Hindlimb muscle (tissue), 1 donor: ENCODE results near the gene HEXB. TPM values are rescaled to one million over a fixed set of nuclear protein-coding genes. Genes with fewer than 3 reads are reported as not detected.
"Not testable (repeated sequence)": the region's sequence is repeated elsewhere in the genome, so short reads cannot be mapped to it uniquely, and the experiment has no call there.

Experiments used
- DNase-seq: peaks from one replicate; pipeline ENCODE4 v3.0.0-alpha.2; 2013
- polyA plus RNA-seq: library from polyadenylated mRNA; unstranded; fragments of 120-200 nt; gene quantifications from one replicate; pipeline ENCODE4 v1.2.1, GENCODE V29; 2013; ENCODE audit not compliant: insufficient read length

The HEXB gene
- polyA plus RNA-seq, 1 donor = 25.7 TPM

GRCh38 chr5:74660140-74660539 is 24.9 kb upstream of the HEXB start:
- DNase-seq = no peak

GRCh38 chr5:74660873-74661272 is 24.2 kb upstream of the HEXB start:
- DNase-seq = no peak

GRCh38 chr5:74664551-74664950 is 20.5 kb upstream of the HEXB start:
- no peak for DNase-seq

- no peak for DNase-seq
These were observed 19.8 kb upstream of the HEXB start for GRCh38 chr5:74665273-74665672.

- no peak for DNase-seq
These were observed 19.2 kb upstream of the HEXB start for GRCh38 chr5:74665816-74666215.

- DNase-seq = no peak
These were observed 17.6 kb upstream of the HEXB start for GRCh38 chr5:74667396-74667795.

GRCh38 chr5:74669821-74670220 is 15.2 kb upstream of the HEXB start:
- no peak for DNase-seq

- no peak for DNase-seq
These were observed 14.5 kb upstream of the HEXB start for GRCh38 chr5:74670396-74671038.

GRCh38 chr5:74672215-74672877 is 12.7 kb upstream of the HEXB start:
- no peak for DNase-seq

GRCh38 chr5:74673011-74673790 is 11.8 kb upstream of the HEXB start:
- peak; percentile 44 for DNase-seq

GRCh38 chr5:74676466-74676865 is 8.6 kb upstream of the HEXB start:
- not testable (repeated sequence) for DNase-seq

- DNase-seq = not testable (repeated sequence)
These were observed 6.9 kb upstream of the HEXB start for GRCh38 chr5:74678123-74678522.

GRCh38 chr5:74679300-74679699 is 5.7 kb upstream of the HEXB start:
- DNase-seq = not testable (repeated sequence)

- no peak for DNase-seq
These were observed 5.1 kb upstream of the HEXB start for GRCh38 chr5:74679966-74680365.

- no peak for DNase-seq
These were observed 1.1 kb downstream of the HEXB start for GRCh38 chr5:74685979-74686631.

- DNase-seq = no peak
These were observed 2.1 kb downstream of the HEXB start for GRCh38 chr5:74686962-74687751.

- DNase-seq = no peak
These were observed 8.2 kb downstream of the HEXB start for GRCh38 chr5:74693191-74693590.

- no peak for DNase-seq
These were observed 32.6 kb downstream of the HEXB start for GRCh38 chr5:74717596-74717995.

- DNase-seq = no peak
These were observed 37.2 kb downstream of the HEXB start for GRCh38 chr5:74722271-74722670.

GRCh38 chr5:74725331-74725730 is 40.3 kb downstream of the HEXB start:
- DNase-seq = no peak

GRCh38 chr5:74736759-74737158 is 51.7 kb downstream of the HEXB start:
- DNase-seq = no peak

- DNase-seq = no peak
These were observed 53.4 kb downstream of the HEXB start for GRCh38 chr5:74738406-74738805.
